Measurements from ENCODE around the gene STOML3.
"Not testable (repeated sequence)": the region's sequence is repeated elsewhere in the genome, so short reads cannot be mapped to it uniquely, and the experiment has no call there.

STOML3 gene, protein sequence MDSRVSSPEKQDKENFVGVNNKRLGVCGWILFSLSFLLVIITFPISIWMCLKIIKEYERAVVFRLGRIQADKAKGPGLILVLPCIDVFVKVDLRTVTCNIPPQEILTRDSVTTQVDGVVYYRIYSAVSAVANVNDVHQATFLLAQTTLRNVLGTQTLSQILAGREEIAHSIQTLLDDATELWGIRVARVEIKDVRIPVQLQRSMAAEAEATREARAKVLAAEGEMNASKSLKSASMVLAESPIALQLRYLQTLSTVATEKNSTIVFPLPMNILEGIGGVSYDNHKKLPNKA

DNA sequence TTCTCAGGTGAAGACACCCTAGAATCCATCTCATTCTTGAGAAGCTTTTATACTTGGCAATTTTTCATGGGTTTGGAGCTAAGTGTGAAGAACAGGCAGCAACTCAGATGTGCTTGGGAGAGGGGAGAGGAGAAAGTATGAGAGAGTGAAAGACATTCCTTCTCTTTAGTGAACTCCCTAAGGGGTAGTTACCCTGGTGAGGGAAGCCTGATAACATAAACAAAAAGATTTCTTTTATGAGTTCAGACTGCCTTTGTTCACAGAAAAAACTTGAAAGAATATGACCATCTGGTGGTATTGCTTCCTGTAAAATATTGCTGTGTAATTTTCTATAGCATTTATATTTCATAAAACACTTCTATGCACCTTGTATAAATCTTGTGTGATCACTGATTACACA lies at the start of gene STOML3:
Gene STOML3, minus strand, starts transcription at position 139 of the 400 bp plus-strand sequence. Its CDS starts 110 bp downstream, at position 29.
- no peak for DNase-seq

DNA sequence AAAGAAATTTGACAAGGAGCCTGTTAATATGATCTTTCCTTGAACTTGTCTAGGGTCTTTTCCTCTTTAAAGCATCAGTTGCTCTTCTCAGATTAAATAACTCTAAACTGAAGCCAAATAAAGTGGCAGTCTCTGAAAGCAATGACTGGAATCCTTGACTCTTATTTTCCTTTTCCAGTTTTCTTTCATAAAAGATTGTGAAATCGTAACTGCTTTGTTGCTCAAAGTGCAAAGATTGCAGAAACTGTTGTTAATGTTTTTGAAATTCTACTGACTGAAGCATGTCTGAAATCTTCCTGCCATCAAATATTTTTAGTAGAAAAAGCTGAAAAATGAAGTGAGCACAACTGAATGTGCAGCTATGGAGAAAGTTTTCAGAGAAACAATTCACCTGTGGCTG lies 49.6 kb upstream of the STOML3 start:
- no peak for DNase-seq

DNA sequence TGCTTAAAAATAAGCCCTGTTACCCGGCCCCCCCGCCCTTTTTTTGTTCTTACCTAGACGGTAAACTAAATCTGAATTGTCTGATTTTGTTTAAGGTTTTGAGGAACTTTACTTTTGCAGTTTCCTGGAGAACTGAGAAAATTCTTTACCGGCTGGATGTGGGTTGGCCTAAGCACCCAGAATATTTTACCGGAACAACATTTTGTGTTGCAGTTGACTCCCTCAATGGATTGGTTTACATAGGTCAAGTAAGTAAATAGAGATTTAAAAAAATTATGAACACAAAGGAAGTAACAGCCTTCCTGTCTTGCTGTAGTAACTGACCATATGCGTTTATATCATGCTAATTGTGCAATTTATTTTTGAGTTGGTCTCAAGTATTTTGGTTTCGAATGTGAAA lies 48.4 kb upstream of the STOML3 start:
- no peak for DNase-seq

DNA sequence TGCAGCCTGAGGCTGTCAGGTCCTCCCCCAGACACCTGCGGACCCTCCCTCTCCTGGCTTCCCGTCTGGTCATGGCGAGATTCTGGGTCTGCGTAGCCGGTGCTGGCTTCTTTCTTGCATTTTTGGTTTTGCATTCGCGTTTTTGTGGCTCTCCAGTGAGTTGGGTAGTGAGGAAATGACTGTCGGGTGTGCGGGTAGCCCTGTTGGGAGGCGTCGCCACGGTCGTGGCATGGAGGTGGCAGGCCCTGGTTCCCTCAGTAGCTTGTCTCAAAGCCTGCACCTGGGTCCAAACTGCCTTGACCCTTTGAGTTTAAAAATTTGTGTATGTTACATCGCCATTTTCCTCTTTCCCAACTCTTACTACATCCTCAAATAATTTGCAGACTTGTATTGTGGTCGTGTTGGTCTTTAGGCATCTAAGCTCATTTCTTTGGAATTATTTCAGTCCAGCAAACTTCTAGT lies 48.0 kb upstream of the STOML3 start:
- no peak for DNase-seq

DNA sequence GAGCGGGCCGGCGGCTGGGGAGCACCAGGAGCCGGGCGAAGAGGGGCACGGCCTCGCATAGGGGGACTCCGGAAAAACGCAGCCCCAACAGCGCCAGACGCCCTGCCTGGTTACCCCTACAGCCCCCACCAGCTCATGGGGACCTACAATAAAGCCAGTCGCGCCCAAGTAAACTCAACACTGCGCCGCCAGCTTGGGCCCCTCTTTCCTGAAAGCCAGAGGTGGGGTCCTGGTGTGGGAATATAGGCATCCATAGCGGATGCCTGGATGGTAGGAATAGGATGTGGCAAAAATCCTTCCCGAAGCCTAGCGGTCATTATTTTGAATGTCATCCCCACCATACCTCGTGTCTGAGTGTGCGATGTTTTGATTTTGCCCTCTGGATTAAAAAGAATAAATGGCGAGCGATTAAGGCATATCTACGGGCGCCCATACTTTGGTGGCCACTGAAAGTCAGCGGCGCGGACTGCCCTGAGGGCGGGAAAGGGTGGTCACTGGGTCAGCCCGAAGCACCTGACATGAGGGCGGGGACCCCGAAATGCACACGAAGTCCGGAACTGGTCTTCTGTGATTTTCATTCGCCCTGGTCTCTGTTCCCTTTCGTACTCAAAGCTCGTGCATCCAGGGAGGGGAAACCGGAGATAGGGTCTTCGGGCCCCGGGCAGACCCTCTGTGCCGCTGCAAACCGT lies 47.4 kb upstream of the STOML3 start, which contains the start of the genes NHLRC3 and PROSER1:
Gene NHLRC3, plus strand, starts transcription at position 577 of the 689 bp plus-strand sequence. CDS start 184 bp downstream, outside the sequence.
Gene PROSER1, minus strand, starts transcription at position 210 of the 689 bp plus-strand sequence. CDS start 847 bp downstream, outside the sequence.
- DNase-seq: peak; percentile 26

DNA sequence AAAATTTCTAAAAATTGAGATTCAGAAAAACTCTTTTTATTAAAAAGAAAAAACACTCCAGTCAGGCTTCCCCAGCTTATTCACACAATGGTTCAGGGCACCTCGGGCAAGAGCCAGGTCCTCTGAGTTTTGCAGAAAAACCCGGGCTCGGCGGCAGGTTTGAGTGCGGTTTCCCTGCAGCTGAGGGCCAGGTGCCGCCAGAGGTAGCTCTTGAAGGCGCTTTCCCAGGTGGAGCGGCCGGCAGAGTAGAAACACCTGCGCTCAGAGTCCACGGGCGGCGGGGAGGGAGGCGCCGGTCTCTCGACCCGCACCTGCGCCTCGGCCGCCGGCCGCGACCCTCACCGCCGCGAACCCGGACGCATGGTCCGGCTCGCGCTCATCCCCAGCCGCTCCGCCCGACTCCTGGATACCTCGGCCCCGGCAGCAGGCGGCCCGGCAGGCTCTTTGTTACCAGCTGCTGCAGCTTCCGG lies 46.8 kb upstream of the STOML3 start:
- no peak for DNase-seq

DNA sequence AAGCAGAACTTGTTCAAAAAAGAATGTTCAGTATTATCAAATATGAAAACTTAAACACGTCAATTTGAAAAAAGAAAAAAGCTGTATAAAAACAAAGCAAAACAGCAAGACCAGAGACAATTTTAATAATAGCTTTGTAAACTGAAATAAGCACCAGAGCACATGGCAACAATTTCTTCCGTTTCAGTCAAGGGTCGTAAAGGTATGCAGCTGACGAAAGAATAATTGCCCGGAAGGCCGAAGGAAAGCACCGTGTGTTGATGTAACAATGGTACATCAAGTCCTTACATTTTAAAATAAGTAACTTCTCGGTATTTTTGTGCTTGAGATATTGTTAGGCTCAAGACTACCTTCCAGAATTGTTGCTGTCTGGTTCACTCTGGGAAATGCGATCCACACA lies 45.6 kb upstream of the STOML3 start:
- no peak for DNase-seq

DNA sequence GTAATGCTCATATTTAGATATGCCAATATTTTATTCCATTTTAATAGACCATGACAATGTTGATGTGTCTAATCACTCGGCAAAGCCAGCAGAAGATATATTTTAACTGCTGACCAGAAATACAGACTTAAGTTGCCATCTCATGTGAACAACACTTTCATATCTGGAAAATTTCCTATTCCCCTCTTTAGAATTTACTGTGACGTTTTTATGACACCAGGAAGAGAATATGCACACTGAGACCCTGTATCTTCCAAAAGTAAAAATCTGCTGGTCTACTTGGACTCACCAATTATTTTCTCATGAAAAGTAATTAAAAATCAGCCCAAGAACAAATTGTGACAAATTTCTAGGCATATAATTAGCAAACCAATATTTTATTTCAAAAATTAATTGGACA lies 45.2 kb upstream of the STOML3 start:
- DNase-seq: no peak

DNA sequence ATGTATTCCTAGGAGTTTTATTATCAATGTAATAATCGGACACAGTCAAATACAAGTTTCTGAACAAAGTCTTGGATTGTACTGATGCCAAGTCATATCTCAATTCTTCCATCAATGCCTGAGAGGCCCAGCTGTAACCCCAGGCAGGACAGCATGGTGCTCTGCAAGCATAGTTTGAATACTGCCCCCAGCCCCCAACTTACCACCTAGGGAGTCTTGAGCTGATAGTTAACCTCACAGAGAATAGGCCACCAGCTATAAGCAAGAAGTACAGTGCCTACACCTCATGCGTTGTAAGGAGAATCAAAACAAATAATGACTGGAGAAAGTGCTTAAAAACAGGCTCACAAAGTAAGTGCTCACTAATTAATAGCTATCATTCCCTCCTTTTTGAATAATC lies 44.6 kb upstream of the STOML3 start:
- DNase-seq: no peak

DNA sequence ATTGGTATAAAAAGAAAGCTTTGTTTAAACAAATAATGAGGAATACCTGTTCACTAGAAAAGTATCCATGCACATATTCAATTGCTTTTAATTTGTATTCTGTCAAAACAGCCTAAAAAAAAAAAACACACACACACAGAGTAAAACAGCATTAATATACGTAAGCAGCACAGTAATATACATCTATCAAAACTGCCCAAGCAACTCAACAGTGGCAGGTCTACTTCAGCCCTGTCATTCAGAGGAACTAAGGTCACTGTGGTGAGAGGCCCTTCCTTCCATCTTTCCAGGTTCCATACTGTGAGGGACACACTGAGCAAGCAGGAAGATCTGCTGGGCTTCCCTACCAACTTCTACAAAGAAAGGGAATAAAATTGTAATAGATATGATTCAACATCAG lies 43.5 kb upstream of the STOML3 start:
- no peak for DNase-seq

DNA sequence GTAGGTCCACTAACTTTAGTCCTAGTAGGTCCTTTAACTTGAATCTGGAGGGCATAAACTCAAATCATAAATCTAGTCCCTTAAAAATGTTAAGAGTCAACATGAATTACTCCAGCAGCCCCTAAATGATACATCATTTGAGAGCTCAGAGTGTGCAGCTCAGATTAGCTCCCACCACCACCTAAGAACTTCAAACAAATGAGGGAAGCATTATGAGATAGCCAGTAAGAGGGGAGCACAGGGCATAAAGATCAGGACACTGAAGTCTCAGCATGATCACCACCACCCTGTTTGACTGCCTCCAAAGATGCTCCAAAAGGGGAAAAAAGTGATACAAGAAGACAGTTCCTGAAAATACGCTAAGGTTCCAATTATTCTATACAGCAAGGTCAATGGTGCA lies 41.5 kb upstream of the STOML3 start:
- no peak for DNase-seq

DNA sequence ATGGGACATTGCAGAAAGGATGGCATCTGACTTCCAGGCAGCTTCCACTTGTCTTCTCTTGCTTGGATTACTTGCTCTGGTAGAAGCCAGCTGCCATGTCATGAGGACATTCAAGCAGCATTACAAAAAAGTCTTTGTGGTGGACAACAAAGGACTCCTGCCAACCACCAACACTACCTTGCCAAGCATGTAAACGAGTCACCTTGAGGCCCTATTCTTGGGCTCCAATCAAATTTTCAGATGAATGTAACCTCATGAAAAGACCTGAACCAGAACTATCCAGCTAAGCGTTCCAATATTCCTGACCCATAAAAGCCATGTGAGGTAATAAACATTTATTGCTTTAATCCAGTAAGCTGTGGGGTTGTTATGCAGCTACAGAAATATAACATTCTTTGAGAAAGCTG lies 34.8 kb upstream of the STOML3 start:
- DNase-seq: no peak

DNA sequence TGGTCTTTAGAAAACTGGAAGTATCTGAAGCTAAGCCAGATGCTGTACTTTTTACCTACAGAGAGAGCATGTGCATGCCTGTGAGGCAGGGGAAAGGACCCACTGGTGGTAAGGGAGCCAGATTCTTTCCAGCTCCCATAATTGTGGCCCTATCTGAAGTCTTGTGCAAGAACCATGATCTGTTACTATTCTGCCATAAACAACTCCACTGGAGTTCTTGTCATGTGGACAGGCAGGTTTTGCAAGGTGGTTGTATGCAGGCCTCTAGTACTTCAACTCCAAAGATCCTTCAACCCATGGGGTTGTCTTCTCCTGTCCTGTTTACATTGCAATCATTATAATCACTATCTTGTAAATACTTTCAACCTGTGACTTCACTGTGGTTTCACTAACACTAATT lies 33.1 kb upstream of the STOML3 start:
- peak; percentile 20 for DNase-seq

DNA sequence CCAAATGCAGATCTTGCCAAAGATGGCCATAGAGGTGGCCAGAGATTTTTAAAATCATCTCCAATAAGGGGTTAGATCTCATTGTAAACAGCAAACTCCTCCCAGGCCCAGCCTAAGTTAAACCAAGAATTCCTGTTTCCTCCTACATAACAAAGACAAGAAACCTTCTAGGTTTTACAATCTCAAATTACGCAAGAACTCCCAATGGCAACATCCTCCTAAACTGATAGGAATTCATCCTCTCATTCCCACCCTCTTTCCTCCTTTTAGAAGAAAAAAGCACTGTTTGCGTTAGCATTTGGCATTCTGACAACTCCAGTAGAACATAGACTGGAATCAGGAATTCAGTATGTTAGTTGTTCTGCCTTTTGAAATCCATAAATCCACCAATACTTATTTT lies 32.7 kb upstream of the STOML3 start:
- DNase-seq: no peak

DNA sequence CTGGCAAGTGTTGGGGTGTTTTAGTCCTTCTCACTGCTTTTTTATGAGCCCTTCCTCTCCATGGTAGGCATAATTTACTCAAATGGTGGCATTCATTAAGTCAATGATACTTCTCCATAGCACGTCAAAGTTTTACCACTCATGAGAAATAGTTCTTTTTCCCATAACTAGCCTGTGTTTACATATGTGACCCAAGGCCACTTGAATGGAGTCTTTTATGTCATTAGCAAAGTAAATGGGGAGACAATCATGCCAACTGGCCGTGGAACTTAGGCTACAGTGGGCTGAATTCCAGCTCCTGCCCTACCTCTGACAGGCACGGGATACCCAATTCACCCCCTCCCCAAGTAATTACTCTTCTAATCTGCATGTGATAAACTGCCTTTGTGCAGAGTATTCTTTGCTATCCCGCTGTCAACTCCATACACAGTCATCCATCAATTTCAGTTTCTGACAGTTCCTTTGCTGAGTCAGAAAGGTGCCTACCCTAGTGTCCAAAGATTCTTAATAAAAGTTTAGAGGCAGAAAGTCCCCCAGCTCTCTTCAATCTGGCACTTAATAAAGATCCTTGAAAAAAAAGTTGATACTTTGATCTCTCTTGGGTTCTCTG lies 30.3 kb upstream of the STOML3 start:
- no peak for DNase-seq

DNA sequence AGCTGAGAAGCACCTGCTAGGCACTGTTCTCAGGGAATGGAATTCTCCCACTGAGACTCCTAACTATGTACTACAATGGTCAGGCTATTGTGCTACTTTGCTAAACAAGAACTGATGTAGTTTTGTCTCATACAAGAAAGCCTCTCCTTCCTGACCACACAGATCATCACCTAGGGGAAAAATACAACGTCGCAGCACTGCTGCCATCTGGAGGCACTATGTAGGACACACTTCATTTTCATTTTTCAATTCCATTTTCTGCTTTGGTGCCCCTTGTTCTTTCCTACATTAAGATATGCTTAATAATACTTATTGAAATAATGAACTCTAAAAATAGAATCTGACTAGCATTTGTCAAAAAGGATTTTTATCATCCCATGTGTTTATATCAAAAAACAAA lies 26.2 kb upstream of the STOML3 start:
- DNase-seq: no peak

DNA sequence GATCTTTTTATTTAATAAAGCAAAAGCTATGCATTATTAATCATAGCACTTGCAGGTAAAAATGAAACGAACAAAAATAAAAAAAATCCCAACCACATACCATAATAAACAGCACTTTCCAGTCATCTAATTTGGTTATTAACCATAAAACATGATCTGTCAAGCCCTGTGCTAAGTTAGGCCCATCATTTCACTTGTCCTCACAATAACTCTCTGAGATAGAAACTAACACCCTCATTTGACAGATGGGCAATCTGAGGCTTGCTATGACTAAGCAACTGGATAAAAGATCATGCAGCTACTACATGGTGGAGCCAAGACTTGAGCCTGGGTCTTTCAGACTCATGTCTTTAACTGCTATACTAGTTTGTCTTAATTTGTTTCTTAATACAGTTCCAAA lies 25.5 kb upstream of the STOML3 start:
- no peak for DNase-seq

DNA sequence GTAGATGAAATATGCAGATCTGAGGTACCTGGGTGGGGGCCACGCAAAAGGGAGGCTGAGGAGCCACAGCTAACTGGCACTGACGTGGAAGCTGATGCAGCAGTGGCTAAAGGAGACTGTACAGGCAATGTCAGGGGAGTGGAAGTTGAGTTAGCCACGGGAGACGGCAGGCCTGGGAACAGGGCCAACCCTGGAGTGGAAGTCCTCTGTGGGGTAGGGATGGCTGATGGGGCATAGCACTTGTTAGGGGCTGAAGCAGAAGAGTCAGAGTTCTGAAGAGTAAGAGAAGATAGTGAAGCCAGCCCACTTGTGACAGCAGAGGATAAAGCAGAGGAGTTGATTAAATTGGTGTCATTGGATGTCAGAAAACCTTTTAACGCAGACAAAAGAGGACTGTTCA lies 22.8 kb upstream of the STOML3 start:
- DNase-seq: no peak

DNA sequence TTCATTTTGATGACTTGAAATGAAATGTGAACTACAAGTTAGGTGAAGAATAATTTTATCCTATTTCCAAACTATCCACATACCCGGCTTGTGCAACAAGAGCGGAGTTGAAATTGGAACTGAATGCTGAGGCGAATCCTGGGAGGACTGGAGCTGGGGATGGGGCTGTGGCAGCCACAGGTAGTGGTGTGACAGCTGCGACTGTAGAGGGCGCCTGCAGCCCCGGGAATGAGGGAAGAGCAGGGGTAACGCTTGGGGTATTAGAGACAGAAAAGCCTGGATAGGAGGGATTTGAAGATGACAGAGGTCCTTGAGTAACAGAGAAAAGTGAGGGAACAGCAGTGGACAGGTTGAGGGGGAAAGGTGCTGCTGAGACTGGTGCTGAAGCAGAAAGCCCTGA lies 22.0 kb upstream of the STOML3 start:
- no peak for DNase-seq

DNA sequence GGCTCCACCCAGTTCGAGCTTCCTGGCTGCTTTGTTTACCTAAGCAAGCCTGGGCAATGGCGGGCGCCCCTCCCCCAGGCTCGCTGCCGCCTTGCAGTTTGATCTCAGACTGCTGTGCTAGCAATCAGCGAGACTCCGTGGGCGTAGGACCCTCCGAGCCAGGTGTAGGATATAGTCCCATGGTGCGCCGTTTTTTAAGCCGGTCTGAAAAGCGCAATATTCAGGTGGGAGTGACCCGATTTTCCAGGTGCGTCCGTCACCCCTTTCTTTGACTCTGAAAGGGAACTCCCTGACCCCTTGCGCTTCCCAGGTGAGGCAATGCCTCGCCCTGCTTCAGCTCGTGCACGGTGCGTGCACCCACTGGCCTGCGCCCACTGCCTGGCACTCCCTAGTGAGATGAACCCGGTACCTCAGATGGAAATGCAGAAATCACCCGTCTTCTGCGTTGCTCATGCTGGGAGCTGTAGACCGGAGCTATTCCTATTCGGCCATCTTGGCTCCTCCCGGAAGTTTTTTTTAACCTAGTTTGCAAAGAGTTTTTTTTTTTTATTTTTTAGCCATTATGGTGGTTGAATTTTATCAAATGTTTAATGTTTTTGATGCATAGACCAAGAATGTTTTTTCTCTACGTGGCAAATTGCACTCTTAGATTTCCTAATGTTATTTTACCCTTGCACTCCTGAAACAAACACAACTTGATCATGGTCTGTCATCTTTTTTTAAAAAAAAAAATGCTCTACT lies 15.9 kb upstream of the STOML3 start:
- DNase-seq: not testable (repeated sequence)

DNA sequence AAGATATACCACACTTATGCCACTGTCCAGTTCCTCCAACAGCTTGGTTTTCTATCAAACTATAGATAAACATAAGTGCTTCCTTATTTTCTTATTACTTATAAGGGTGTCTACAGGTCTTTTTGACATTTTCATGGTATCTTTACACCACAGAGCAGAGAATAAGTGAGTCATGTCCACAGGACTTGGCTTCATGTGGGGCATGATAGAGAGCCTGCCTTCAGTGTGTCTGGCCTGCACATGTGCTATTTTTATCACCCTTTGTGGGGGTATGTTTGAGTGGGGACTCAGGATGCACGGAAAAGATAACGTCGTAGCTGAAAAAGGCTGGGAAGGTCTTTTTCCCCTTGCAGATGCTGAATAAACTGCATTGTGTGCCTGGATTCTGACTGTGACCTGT lies 8.1 kb upstream of the STOML3 start:
- no peak for DNase-seq

DNA sequence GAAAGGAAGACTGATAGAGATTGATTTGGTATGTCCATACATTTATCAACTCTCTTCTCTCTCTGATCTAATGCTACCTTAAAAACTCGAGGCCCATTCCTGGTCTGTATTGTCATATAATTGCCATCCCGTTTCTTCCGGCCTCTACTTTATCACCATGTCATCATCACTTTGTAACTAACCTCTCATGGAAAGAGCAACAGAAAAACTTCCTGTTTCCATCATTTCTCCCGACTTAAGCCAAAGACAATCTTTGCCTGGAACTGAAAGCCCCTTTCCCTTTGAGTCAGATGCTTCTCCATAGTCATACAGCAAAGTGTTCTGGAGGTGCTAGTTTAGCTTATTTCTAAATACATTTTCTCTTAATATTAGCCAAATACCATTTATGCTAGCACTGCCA lies 2.8 kb upstream of the STOML3 start:
- no peak for DNase-seq

DNA sequence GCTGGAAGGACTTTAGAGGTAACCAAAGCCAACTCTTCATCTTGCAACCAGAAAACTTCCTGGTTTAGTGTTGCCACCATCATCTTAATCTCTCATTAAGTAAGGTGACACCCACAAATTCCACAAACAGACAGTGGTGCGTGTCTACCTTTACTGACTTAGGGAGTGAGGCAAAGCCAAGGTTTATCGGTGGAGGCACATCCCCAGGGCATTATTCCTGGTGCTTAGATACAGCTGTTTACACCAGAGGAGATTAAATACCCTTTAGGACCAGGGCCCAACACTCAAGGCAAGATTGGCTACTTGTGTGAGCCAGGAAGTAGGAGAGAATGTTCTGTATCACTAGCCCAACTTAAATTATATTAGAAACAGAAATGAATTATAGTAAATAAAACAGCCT lies 9.5 kb downstream of the STOML3 start:
- DNase-seq: no peak
